Loucy (cell line): Measurements from ENCODE around the gene SLC10A7.

Experiments
- H2AFZ ChIP-seq: fragments of 200-600 bp; sonication (generic); 2 replicates; pipeline ENCODE4 v1.6.0; 2016; ENCODE audit warnings: antibody characterized with exemption, mild to moderate bottlenecking, low read length, moderate library complexity
- H3F3A ChIP-seq: fragments of 200-600 bp; 2 replicates; pipeline ENCODE4 v1.6.0; 2016; ENCODE audit warnings: antibody characterized with exemption, low read depth, mild to moderate bottlenecking
- H3K27me3 ChIP-seq: fragments of 200-600 bp; sonication (generic); 2 replicates; pipeline ENCODE4 v1.6.1; 2014; ENCODE audit warnings: low read length, mild to moderate bottlenecking; ENCODE audit not compliant: insufficient read depth, poor library complexity, severe bottlenecking
- H3K36me3 ChIP-seq: fragments of 200-600 bp; sonication (generic); 2 replicates; pipeline ENCODE4 v1.6.1; 2016; ENCODE audit warnings: low read length; ENCODE audit not compliant: insufficient read depth
- H3K4me1 ChIP-seq: fragments of 200-600 bp; sonication (generic); 2 replicates; pipeline ENCODE4 v1.5.1; 2014; ENCODE audit warnings: low read length, mild to moderate bottlenecking; ENCODE audit not compliant: insufficient read depth, poor library complexity, severe bottlenecking
- H3K4me2 ChIP-seq: fragments of 200-600 bp; sonication (generic); 2 replicates; pipeline ENCODE4 v1.6.0; 2014; ENCODE audit warnings: antibody characterized with exemption, low read length, low read depth, mild to moderate bottlenecking; ENCODE audit not compliant: poor library complexity, severe bottlenecking
- H3K4me3 ChIP-seq: fragments of 200-600 bp; sonication (generic); 2 replicates; pipeline ENCODE4 v1.5.1; 2014; ENCODE audit warnings: low read length, mild to moderate bottlenecking, mixed read lengths; ENCODE audit not compliant: poor library complexity, severe bottlenecking
- H3K79me2 ChIP-seq: fragments of 200-600 bp; sonication (generic); 2 replicates; pipeline ENCODE4 v1.6.1; 2014; ENCODE audit warnings: low read length; ENCODE audit not compliant: insufficient read depth
- H3K9ac ChIP-seq: fragments of 200-600 bp; sonication (generic); 2 replicates; pipeline ENCODE4 v1.6.0; 2014; ENCODE audit warnings: mild to moderate bottlenecking, low read depth, low read length, moderate library complexity; ENCODE audit not compliant: poor library complexity, severe bottlenecking
- H3K9me2 ChIP-seq: fragments of 200-600 bp; sonication (generic); replicated peaks from 2 replicates; pipeline ENCODE4 v1.6.1; 2016; ENCODE audit warnings: low read depth, low read length, mixed read lengths
- H3K9me3 ChIP-seq: fragments of 200-600 bp; sonication (generic); 2 replicates; pipeline ENCODE4 v1.6.1; 2014; ENCODE audit warnings: mild to moderate bottlenecking, antibody characterized with exemption, low read length, low read depth; ENCODE audit not compliant: insufficient read depth
- H4K20me1 ChIP-seq: fragments of 200-600 bp; sonication (generic); 2 replicates; pipeline ENCODE4 v1.6.0; 2014; ENCODE audit warnings: antibody characterized with exemption, low read length, mild to moderate bottlenecking; ENCODE audit not compliant: insufficient read depth, poor library complexity, severe bottlenecking
- CTCF ChIP-seq: fragments of 200-600 bp; sonication (generic); conservative IDR thresholded peaks from 2 replicates; pipeline ENCODE4 v1.5.1; 2014; ENCODE audit warnings: mild to moderate bottlenecking, antibody characterized with exemption, low read length
- EZH2phosphoT487 ChIP-seq: fragments of 200-600 bp; IDR thresholded peaks from 2 replicates; pipeline ENCODE4 v1.6.1; 2018; ENCODE audit warnings: antibody characterized with exemption, mild to moderate bottlenecking, moderate library complexity, borderline replicate concordance

Gene SLC10A7

GRCh38 chr4:146442801-146443200 is 78.9 kb downstream of the SLC10A7 start:
- Histone ChIP-seq H3K9me2 (no peaks in the 10 kb centered on the region), H3K4me2 (no peak overlapping the region), H3K36me3 (no peaks in the 10 kb centered on the region), H3K79me2 (no peaks in the 10 kb centered on the region), H4K20me1 (no peaks in the 10 kb centered on the region), H3K9me3 (no peaks in the 10 kb centered on the region), H2AFZ (no peak overlapping the region), H3F3A (no peaks in the 10 kb centered on the region), H3K4me3 (no peak overlapping the region), H3K27me3 (no peaks in the 10 kb centered on the region), H3K4me1 (no peaks in the 10 kb centered on the region), H3K9ac (no peak overlapping the region)
- TF ChIP-seq CTCF (no peak), EZH2phosphoT487 (no peak)

GRCh38 chr4:146439999-146440398 is 81.7 kb downstream of the SLC10A7 start:
- H3K9ac ChIP-seq, result no peak overlapping the region
- H4K20me1 ChIP-seq, result no peaks in the 10 kb centered on the region
- no peaks in the 10 kb centered on the region for H3K36me3 ChIP-seq
- H3K4me3 ChIP-seq, result no peak overlapping the region
- no peaks in the 10 kb centered on the region for H3K9me2 ChIP-seq
- H3F3A ChIP-seq, result no peaks in the 10 kb centered on the region
- TF ChIP-seq CTCF, result no peak
- no peak for TF ChIP-seq EZH2phosphoT487
- H3K4me1 ChIP-seq, result no peaks in the 10 kb centered on the region
- no peaks in the 10 kb centered on the region for H3K9me3 ChIP-seq
- H3K79me2 ChIP-seq, result no peaks in the 10 kb centered on the region
- no peaks in the 10 kb centered on the region for H3K27me3 ChIP-seq
- H2AFZ ChIP-seq, result no peak overlapping the region
- no peak overlapping the region for H3K4me2 ChIP-seq

GRCh38 chr4:146439437-146439836 is 82.3 kb downstream of the SLC10A7 start:
- Histone ChIP-seq H3F3A (no peaks in the 10 kb centered on the region), H3K79me2 (no peaks in the 10 kb centered on the region), H3K4me3 (no peak overlapping the region), H3K27me3 (no peaks in the 10 kb centered on the region), H3K36me3 (no peaks in the 10 kb centered on the region), H2AFZ (no peak overlapping the region), H3K4me1 (no peaks in the 10 kb centered on the region), H3K9me2 (no peaks in the 10 kb centered on the region), H4K20me1 (no peaks in the 10 kb centered on the region), H3K9me3 (no peaks in the 10 kb centered on the region), H3K4me2 (no peak overlapping the region), H3K9ac (no peak overlapping the region)
- TF ChIP-seq CTCF (no peak), EZH2phosphoT487 (no peak)
